Activated CD4-positive, CD25-positive, alpha-beta regulatory T cell treated with anti-CD3 and anti-CD28 coated beads, Interleukin-2, amount 50 U/mL, for 72 hours (primary cell): ENCODE data around the gene CHTF8.

Experiments used
- DNase-seq: peaks from one replicate; pipeline ENCODE4 v3.0.0; 2021

CHTF8 gene

GRCh38 chr16:69079697-69080096, 52.7 kb downstream of the CHTF8 start:
- no peak for DNase-seq

GRCh38 chr16:69078073-69078472, 54.3 kb downstream of the CHTF8 start:
- DNase-seq = no peak

GRCh38 chr16:69077251-69077650, 55.1 kb downstream of the CHTF8 start:
- DNase-seq = no peak

- DNase-seq = no peak
Observed at GRCh38 chr16:69073181-69073702, 59.1 kb downstream of the CHTF8 start.

- DNase-seq = no peak
Observed at GRCh38 chr16:69072640-69072974, 59.8 kb downstream of the CHTF8 start.

GRCh38 chr16:69071036-69071435, 61.4 kb downstream of the CHTF8 start:
- no peak for DNase-seq

- DNase-seq = no peak
Observed at GRCh38 chr16:69069504-69069903, 62.9 kb downstream of the CHTF8 start.
